HFF-Myc (cell line): ENCODE data around the gene HSD17B3.

Experiments used
- DNase-seq: peaks from one replicate; pipeline ENCODE4 v3.0.0-alpha.2; 2011; ENCODE audit warnings: low read depth; ENCODE audit errors: extremely low read depth
- H3K4me3 ChIP-seq: replicated peaks from 2 replicates; pipeline ENCODE4 v1.5.1; 2011; ENCODE audit warnings: low read depth, mild to moderate bottlenecking, control low read depth, low read length
- TF ChIP-seq, protein P1 (sequence below): IDR thresholded peaks from 2 replicates; pipeline ENCODE4 v1.5.1; 2012; ENCODE audit warnings: mild to moderate bottlenecking, low read depth, low read length, control low read depth; ENCODE audit errors: missing control alignments

Gene HSD17B3

DNA sequence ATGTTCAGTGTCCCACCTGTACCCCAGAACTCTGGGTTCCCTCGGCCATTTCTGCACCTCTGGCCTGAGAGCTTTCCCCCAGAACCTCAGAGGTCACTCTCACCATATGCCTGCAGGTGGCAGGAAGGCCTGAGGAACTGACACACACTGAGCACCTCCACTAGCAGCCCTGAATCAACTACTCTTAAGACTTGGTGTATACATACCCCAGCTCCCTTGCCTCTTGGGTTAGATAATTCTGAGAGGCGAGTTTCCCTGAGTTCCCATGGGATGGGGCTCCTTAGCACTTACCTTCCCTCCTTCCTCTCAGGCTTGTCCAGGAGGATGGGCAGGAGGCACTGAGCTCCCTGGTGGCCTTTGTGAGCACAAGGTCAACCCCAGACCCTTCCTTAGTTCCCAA, 86.1 kb downstream of the HSD17B3 start:
- TF ChIP-seq, protein P1, sequence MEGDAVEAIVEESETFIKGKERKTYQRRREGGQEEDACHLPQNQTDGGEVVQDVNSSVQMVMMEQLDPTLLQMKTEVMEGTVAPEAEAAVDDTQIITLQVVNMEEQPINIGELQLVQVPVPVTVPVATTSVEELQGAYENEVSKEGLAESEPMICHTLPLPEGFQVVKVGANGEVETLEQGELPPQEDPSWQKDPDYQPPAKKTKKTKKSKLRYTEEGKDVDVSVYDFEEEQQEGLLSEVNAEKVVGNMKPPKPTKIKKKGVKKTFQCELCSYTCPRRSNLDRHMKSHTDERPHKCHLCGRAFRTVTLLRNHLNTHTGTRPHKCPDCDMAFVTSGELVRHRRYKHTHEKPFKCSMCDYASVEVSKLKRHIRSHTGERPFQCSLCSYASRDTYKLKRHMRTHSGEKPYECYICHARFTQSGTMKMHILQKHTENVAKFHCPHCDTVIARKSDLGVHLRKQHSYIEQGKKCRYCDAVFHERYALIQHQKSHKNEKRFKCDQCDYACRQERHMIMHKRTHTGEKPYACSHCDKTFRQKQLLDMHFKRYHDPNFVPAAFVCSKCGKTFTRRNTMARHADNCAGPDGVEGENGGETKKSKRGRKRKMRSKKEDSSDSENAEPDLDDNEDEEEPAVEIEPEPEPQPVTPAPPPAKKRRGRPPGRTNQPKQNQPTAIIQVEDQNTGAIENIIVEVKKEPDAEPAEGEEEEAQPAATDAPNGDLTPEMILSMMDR, result no peak
- DNase-seq, result no peak
- no peak overlapping the region for H3K4me3 ChIP-seq

DNA sequence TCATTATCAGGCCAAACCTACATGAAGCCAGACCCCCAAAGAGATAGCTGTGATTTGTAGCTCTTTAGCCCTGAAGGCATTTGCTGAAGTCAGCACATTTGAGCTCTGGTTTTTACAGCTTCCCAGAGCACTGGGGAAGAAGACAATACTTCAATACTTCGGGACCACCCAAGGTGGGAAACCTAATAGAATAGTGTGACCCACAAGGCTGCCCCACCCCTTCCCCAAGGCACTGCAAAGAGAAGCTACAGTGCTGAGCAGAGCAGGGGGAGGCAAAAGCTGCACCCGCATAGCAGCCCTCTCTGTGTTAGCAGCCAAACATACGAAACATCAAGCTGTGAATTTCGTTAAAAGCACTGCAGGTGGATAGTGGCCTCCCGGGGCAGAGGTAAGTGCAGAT, 87.3 kb downstream of the HSD17B3 start:
- DNase-seq, result no peak
- TF ChIP-seq, protein P1, result no peak
- no peak overlapping the region for H3K4me3 ChIP-seq

DNA sequence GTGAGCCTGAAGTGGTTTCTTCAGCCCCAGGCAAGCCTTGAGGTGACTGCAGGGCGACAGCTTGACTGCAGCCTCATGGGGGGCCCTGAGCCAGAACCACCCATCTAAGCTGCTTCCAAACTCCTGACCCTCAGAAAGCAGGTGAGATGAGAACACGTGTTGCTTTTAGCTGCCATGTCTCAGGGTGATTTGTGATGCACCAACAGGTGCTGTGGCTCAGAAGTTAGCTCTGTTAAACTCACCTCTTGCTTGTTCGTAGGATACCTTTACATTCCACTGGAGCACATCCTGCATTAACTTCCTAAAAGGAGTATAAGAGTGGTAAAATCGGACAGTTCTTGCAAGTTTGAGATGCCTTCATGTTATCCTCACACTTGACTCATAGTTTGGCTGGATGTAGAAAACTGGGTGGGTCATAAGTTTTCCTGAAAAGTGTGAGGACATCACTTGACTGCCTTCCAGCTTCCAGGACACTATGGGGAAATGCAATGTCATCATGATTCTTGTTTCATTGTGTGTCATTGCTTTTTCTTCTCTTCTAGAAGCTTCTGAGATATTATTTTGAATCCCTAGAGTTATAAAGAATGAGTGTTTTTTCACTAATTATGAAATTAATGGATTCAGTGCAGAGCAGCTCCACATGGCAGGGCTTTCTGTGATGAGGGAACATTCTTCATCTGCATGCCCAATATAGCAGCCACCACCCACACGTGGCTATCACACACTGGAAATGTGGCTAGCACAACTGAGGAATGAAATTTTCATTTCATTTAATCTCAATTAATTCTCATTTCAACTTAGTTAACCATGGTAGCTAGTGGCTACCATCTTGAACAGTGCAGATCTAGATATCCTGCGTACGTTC, 92.3 kb downstream of the HSD17B3 start:
- no peak overlapping the region for H3K4me3 ChIP-seq
- TF ChIP-seq, protein P1, result no peak
- DNase-seq, result no peak

DNA sequence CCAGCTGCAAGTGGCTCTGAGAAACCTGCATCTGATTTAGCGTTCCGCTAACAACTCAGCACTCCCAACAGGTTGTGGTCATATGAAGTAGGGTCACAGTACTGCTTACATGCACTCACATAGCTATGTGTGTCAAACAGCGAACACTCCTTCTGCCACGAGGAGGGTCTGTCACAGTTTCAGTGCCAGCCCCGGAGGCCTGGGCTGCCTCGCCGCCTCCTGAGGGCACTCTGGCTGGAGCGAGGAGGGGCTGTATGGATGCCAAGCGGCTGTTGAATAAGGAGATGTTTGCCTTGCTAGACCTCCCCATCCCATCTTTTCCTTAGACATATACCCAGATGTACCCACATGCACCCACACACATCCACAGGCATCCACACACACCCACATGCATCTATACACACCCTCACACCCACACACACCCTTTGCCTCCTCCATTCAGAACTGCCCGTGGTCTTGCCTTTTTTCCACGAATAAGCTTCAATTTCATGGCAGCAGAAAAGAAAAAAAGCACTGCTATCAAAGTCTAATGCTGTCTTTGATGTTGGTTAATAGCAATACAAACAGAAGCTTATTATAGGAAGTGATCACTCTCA, 95.7 kb downstream of the HSD17B3 start:
- DNase-seq, result no peak
- TF ChIP-seq, protein P1, result no peak
- H3K4me3 ChIP-seq, result no peak overlapping the region

DNA sequence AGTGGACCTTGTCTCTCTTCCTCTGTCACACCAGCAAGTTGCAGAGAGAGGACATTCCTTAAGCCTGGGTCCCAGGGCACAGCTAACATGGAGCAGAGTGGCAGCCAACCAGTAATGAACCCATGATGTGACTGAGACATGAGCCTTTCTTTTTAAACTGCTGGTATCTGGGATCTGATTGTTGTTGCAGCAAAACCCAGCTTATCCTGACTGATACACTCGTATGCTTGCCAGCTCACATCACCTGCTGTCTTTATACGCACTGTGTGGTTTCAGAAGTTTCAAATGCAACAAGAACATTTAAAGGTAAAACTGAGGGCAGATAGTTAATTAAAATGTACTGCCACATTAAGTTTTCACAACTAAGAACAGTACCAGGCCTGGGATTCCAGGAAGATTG, 97.1 kb downstream of the HSD17B3 start:
- DNase-seq, result no peak
- TF ChIP-seq, protein P1, result no peak
- H3K4me3 ChIP-seq, result no peak overlapping the region

DNA sequence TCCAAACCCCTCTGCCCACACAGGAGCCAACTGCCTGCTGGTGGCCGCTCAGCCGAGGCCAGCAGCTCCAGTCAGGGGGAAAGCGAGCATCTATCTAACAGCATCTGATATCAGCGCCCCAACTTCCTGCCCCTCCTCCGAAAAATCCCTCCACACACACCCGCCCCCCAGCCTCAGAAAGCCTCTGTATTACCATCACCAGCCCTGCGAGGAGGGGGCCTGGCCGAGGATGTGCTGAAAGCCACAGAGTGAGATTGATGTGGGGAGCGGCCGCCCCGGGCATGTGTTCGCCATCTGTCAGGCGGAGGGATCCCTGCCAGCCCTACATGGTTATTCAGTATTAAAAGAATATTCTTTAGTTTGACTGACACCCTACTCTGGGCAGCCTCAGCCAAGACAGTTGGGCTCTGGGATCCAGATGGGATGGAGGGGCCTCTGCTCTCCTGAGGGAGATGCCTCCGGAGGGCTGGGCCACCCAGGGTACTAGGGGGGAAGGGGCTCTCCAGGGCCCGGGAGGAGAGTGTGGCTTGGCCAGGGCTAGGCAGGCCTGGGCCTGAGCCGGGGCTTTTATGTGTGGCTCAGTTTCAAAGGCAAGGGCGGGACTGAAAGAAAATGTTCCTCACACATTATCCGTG, 98.0 kb downstream of the HSD17B3 start:
- TF ChIP-seq, protein P1, result no peak
- no peak overlapping the region for H3K4me3 ChIP-seq
- DNase-seq, result peak; percentile 56
